Measurements from ENCODE around the gene ZNF814. TPM values are rescaled to one million over a fixed set of nuclear protein-coding genes. Genes with fewer than 3 reads are reported as not detected.

Gene ZNF814
- polyA plus RNA-seq, 6 donors from 2014 or later = 27.7 to 41.6 (median 34.5) TPM

DNA sequence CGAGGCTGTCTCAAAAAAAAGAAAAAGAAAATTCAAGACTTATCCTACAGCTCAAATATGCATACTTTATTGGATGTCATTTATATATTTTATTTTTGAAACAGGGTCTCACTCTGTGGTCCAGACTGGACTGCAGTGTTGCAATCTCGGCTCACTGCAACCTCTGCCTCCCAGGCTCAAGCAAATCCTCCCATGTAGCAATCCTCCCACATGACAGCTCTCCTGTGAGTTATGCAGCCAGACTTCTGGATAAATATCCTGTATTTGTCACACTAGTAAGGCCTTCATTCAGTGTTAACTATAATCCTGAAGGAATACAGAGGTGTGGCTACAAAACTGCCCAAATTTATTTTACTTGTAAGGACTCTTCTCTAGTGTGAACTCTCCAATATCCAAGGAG is 81.3 kb downstream of the ZNF814 start:
- no peaks in the 10 kb centered on the region for H3K27me3 Mint-ChIP-seq
- DNase-seq (no peak), ATAC-seq (ENCODE audit: low read depth in 2 of 2) (no peak)
- no peaks in the 10 kb centered on the region for H3K9me3 Mint-ChIP-seq
- H3K27ac Mint-ChIP-seq = peak overlapping the region in 1 of 6 donors; percentile 33
- no peak overlapping the region for H3K4me3 Mint-ChIP-seq
- peaks cover 25 to 46% (median 36%) of the 10 kb centered on the region in 3 donors for H3K4me1 Mint-ChIP-seq
- peaks cover 0 to 3% of the 10 kb centered on the region in 2 donors for H3K36me3 Mint-ChIP-seq

DNA sequence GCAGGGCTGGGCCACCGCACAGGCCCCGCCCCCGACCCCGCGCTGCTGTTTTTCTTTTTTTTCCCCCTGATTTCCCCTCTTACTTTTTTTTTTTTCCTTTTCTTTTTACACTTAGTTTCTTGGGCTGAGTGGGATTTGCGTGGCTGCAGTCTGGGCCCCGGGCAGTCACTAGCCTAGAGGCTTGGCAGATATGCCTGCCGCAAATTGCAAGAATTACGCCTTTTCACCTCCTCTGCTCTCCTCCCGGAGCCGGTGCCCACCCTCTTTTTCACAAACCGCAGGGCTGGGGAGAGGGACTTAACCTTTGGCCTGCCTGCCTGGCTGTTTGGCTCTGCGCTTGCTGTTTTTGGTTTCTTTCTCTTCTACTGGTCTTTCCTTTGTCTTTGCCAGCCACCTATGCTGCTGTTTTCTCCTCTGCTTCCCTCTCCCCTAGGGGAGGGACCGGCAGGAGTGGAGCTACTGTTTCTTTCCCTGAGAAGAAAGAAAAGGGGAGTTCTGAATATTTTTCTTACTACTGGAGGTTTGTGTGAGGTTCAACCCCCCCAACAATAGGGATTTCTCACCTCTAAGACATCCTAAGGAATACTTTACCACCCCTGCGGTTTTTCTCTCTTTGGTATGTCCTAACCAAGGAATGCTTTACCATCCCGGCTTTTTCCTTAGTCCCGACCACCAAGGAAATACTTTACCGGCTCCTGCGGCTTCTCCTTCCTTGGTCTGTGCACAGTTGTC is 85.1 kb downstream of the ZNF814 start:
- H3K4me1 Mint-ChIP-seq = peaks cover 34 to 56% (median 52%) of the 10 kb centered on the region in 3 donors
- peak; percentile 9 for DNase-seq
- H3K27me3 Mint-ChIP-seq = no peaks in the 10 kb centered on the region
- ATAC-seq (ENCODE audit: low read depth in 2 of 2) = peak; percentile 21 to 23
- no peaks in the 10 kb centered on the region for H3K9me3 Mint-ChIP-seq
- H3K27ac Mint-ChIP-seq = peak overlapping the region; percentile 44 to 96 (median 92)
- H3K4me3 Mint-ChIP-seq = peak overlapping the region; percentile 83 to 97 (median 88)
- H3K36me3 Mint-ChIP-seq = no peaks in the 10 kb centered on the region

DNA sequence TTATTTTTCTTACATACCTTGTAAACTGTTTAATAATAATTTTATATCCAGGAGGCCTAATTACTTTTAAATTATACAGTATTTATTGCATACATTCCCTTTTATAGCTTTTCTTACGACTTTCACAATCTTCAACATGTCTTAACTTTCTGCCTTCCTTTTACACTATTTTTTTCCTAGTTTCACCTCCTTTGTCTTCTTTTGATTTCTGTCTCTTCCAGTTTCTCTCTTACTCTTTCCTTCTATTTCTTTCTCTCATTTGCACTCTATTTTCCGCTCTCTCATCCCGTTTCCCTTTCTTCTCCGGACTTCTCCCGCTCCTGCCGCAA is 85.6 kb downstream of the ZNF814 start:
- Mint-ChIP-seq H3K27me3 (no peaks in the 10 kb centered on the region), H3K27ac (peak overlapping the region; percentile 44 to 96 (median 92)), H3K4me1 (peaks cover 34 to 60% (median 54%) of the 10 kb centered on the region in 3 donors), H3K4me3 (peak overlapping the region; percentile 83 to 97 (median 88)), H3K9me3 (no peaks in the 10 kb centered on the region), H3K36me3 (no peaks in the 10 kb centered on the region)
- ATAC-seq (ENCODE audit: low read depth in 2 of 2) = no peak
- DNase-seq = no peak

DNA sequence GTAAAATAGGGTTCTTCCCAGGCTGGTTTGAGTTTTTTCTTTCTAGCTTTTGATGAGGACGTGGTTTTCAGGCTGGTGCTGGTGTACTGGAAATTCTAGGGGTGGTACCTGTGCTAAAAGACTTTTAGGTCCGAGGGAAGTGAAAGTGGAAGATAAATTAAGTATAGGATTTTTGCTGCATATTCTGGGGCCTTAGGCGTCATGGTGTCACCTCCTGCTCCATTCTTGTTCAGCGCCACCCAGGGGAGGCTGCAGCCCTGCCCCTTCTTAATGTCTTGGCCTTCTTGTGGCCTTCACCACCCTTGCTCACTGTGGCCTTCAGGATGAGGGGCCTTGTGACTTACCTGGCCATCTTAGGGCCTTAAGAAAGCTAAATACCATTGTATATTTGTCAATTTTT is 86.6 kb downstream of the ZNF814 start:
- ATAC-seq (ENCODE audit: low read depth in 2 of 2) = peak; percentile 96 to 97
- Mint-ChIP-seq H3K36me3 (no peaks in the 10 kb centered on the region), H3K27ac (peak overlapping the region; percentile 35 to 91 (median 64))

DNA sequence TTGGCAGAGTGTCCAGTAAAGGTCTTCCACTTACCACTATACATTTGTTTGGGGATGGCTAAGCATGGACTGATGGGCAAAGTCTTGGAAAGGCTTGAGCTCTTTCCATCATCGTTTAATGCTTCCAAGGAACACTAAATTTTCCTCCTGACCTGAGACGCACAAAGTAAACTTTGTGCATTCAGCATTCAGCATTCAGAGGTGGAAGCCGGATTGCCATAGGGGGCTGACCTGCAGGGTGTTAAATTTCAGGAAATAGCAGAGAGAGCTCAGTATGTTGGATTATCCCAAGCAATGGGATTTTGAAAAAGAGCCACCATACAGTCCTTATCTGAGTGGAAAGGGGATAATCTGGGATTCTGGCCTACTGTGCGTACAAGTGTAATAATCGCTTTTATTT is 88.1 kb downstream of the ZNF814 start:
- Mint-ChIP-seq H3K27me3 (no peaks in the 10 kb centered on the region), H3K36me3 (peaks cover 0 to 1% of the 10 kb centered on the region in 2 donors), H3K9me3 (no peaks in the 10 kb centered on the region), H3K4me3 (peak overlapping the region in 1 of 8 donors; percentile 15), H3K27ac (peak overlapping the region in 3 of 6 donors; percentile 16 to 73 (median 60)), H3K4me1 (peaks cover 34 to 54% (median 53%) of the 10 kb centered on the region in 3 donors)
- DNase-seq (no peak), ATAC-seq (ENCODE audit: low read depth in 2 of 2) (no peak)

More for the DNA sequence above, 86.6 kb downstream of the ZNF814 start:
- DNase-seq = peak; percentile 57
- peaks cover 34 to 60% (median 54%) of the 10 kb centered on the region in 3 donors for H3K4me1 Mint-ChIP-seq
- peak overlapping the region in 7 of 8 donors; percentile 3 to 73 (median 39) for H3K4me3 Mint-ChIP-seq
- H3K27me3 Mint-ChIP-seq = no peaks in the 10 kb centered on the region
- H3K9me3 Mint-ChIP-seq = no peaks in the 10 kb centered on the region

Other genes starting within 250 kb of the ZNF814 start
- not detected for gene ZSCAN4, start 220.1 kb downstream of the ZNF814 start, polyA plus RNA-seq (ENCODE audit: low read depth in 6 of 6)
- gene ZNF551, start 207.1 kb downstream of the ZNF814 start, polyA plus RNA-seq (ENCODE audit: low read depth in 6 of 6) = 10 to 100 TPM in 3 of 6 donors, 1 to 10 TPM in 2, under 1 TPM in 1; 0.91 to 14.1 (median 9.8) TPM
- 10 to 100 TPM in 2 of 6 donors, 1 to 10 TPM in 4; 4.3 to 12.9 (median 6.0) TPM for gene ZNF154, start 179.8 kb downstream of the ZNF814 start, polyA plus RNA-seq (ENCODE audit: low read depth in 6 of 6)
- gene ZNF671, start 161.4 kb downstream of the ZNF814 start, polyA plus RNA-seq (ENCODE audit: low read depth in 6 of 6) = 10 to 100 TPM; 25.2 to 41.6 (median 30.4) TPM
- gene ZNF776, start 142.2 kb downstream of the ZNF814 start, polyA plus RNA-seq (ENCODE audit: low read depth in 6 of 6) = 10 to 100 TPM; 11.9 to 18.4 (median 15.1) TPM
- 10 to 100 TPM; 17.1 to 29.8 (median 24.1) TPM for gene ZNF586, start 119.4 kb downstream of the ZNF814 start, polyA plus RNA-seq (ENCODE audit: low read depth in 6 of 6)
- 10 to 100 TPM in 2 of 6 donors, 1 to 10 TPM in 4; 4.1 to 15.2 (median 6.3) TPM for gene ZNF552, start 74.1 kb downstream of the ZNF814 start, polyA plus RNA-seq (ENCODE audit: low read depth in 6 of 6)
- 1 to 10 TPM in 5 of 6 donors, not detected in 1; 1.3 to 3.0 (median 1.5) TPM for gene ZNF587B, start 58.7 kb downstream of the ZNF814 start, polyA plus RNA-seq (ENCODE audit: low read depth in 6 of 6)
- 10 to 100 TPM in 1 of 6 donors, 1 to 10 TPM in 5; 4.5 to 11.1 (median 6.8) TPM for gene ZNF587, start 39.2 kb downstream of the ZNF814 start, polyA plus RNA-seq (ENCODE audit: low read depth in 6 of 6)
- 1 to 10 TPM in 5 of 6 donors, under 1 TPM in 1; 0.80 to 6.4 (median 2.1) TPM for gene ZNF417, start 27.6 kb upstream of the ZNF814 start, polyA plus RNA-seq (ENCODE audit: low read depth in 6 of 6)
- gene ZNF418, start 46.4 kb upstream of the ZNF814 start, polyA plus RNA-seq (ENCODE audit: low read depth in 6 of 6) = 10 to 100 TPM in 4 of 6 donors, 1 to 10 TPM in 2; 7.9 to 23.3 (median 12.2) TPM
- gene ZNF256, start 58.7 kb upstream of the ZNF814 start, polyA plus RNA-seq (ENCODE audit: low read depth in 6 of 6) = 10 to 100 TPM in 5 of 6 donors, 1 to 10 TPM in 1; 9.1 to 20.6 (median 13.9) TPM
- gene C19orf18, start 85.5 kb upstream of the ZNF814 start, polyA plus RNA-seq (ENCODE audit: low read depth in 6 of 6) = under 1 TPM in 4 of 6 donors, not detected in 2; 0.41 to 0.89 (median 0.57) TPM
- 10 to 100 TPM in 3 of 6 donors, 1 to 10 TPM in 3; 6.1 to 16.0 (median 9.3) TPM for gene ZNF606, start 113.8 kb upstream of the ZNF814 start, polyA plus RNA-seq (ENCODE audit: low read depth in 6 of 6)
- not detected for gene ZSCAN1, start 145.0 kb upstream of the ZNF814 start, polyA plus RNA-seq (ENCODE audit: low read depth in 6 of 6)
- gene ZNF135, start 170.2 kb upstream of the ZNF814 start, polyA plus RNA-seq (ENCODE audit: low read depth in 6 of 6) = 10 to 100 TPM in 1 of 6 donors, 1 to 10 TPM in 4, not detected in 1; 4.2 to 11.1 (median 5.6) TPM
- gene ZSCAN18, start 209.2 kb upstream of the ZNF814 start, polyA plus RNA-seq (ENCODE audit: low read depth in 6 of 6) = 10 to 100 TPM; 22.2 to 39.2 (median 36.7) TPM